Uterus (tissue), 2 donors: ENCODE measurements around the gene DVL1.
"Not testable (repeated sequence)": the region's sequence is repeated elsewhere in the genome, so short reads cannot be mapped to it uniquely, and the experiment has no call there.

Source experiments
- CTCF ChIP-seq, 4 experiments: fragments of 200-600 bp in 2 of 4; fragments of 450-650 bp in 2 of 4; sonication (generic) in 2 of 4; IDR thresholded peaks; one replicate each; pipeline ENCODE4 v1.5.1; 2016 to 2019; ENCODE audit warnings: antibody characterized with exemption in 4 of 4, mild to moderate bottlenecking in 2 of 4, moderate library complexity in 1 of 4
- POLR2A ChIP-seq, 2 donors: fragments of 450-650 bp; IDR thresholded peaks; one replicate each; pipeline ENCODE4 v1.6.1; 2016; ENCODE audit warnings: antibody characterized with exemption in 2 of 2, mild to moderate bottlenecking in 1 of 2, moderate library complexity in 1 of 2

DNA sequence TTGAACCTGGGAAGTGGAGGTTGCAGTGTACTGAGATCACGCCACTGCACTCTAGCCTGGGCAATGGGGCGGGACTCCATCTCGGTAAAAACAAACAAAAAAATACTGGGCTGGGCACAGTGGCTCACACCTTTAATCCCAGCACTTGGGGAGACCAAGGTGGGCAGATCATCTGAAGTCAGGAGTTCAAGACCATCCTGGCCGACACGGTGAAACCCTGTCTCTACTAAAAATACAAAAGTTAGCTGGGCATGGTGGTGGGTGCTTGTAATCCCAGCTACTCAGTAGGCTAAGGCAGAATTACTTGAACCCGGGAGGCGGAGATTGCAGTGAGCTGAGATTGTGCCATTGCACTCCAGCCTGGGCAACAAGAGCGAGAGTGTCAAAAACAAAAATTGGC is 33.0 kb downstream of the DVL1 start:
- TF ChIP-seq CTCF, POLR2A (IDR thresholded peaks at IDR 0.05): not testable (repeated sequence)
